WTC11 (cell line): ENCODE data around the gene RFK.

Source experiments
- JUN ChIP-seq: sonication (generic); formaldehyde crosslinking; IDR thresholded peaks from 2 replicates; pipeline ENCODE4 v1.8.0; 2023; ENCODE audit warnings: mild to moderate bottlenecking, missing genetic modification reagents
- NFYB ChIP-seq: sonication (generic); formaldehyde crosslinking; conservative IDR thresholded peaks from 2 replicates; pipeline ENCODE4 v1.8.0; 2022; ENCODE audit warnings: low read depth, missing genetic modification reagents
- NR3C1 ChIP-seq: sonication (generic); formaldehyde crosslinking; conservative IDR thresholded peaks from 2 replicates; pipeline ENCODE4 v1.8.1; 2023; ENCODE audit warnings: low read depth, mild to moderate bottlenecking, missing genetic modification reagents
- SP1 ChIP-seq: sonication (generic); formaldehyde crosslinking; conservative IDR thresholded peaks from 2 replicates; pipeline ENCODE4 v1.8.1; 2022; ENCODE audit warnings: missing genetic modification reagents
- TEAD4 ChIP-seq: sonication (generic); formaldehyde crosslinking; IDR thresholded peaks from 2 replicates; pipeline ENCODE4 v1.8.0; 2022; ENCODE audit warnings: mild to moderate bottlenecking, missing genetic modification reagents
- ZBTB21 ChIP-seq: sonication (generic); formaldehyde crosslinking; IDR thresholded peaks from 2 replicates; pipeline ENCODE4 v1.8.1; 2023; ENCODE audit warnings: mild to moderate bottlenecking, missing genetic modification reagents, borderline replicate concordance
- ZNF263 ChIP-seq: sonication (generic); formaldehyde crosslinking; IDR thresholded peaks from 2 replicates; pipeline ENCODE4 v1.8.1; 2022; ENCODE audit warnings: low read depth, mild to moderate bottlenecking, moderate library complexity, missing genetic modification reagents
- ZNF671 ChIP-seq: fragments of 250-450 bp; sonication (Bioruptor Pico); IDR thresholded peaks from 2 replicates; pipeline ENCODE4 v1.8.0; 2021; ENCODE audit warnings: mild to moderate bottlenecking
- TF ChIP-seq, protein P1 (sequence below): sonication (generic); formaldehyde crosslinking; IDR thresholded peaks from 2 replicates; pipeline ENCODE4 v1.8.1; 2022; ENCODE audit warnings: missing genetic modification reagents, borderline replicate concordance
- TF ChIP-seq, protein P2 (sequence below): fragments of 200-600 bp; IDR thresholded peaks from 2 replicates; pipeline ENCODE4 v1.8.0; 2022; ENCODE audit warnings: antibody characterized with exemption
- TF ChIP-seq, protein P3 (sequence below): sonication (generic); formaldehyde crosslinking; IDR thresholded peaks from 2 replicates; pipeline ENCODE4 v1.8.1; 2023; ENCODE audit warnings: mild to moderate bottlenecking, missing genetic modification reagents, moderate library complexity
- TF ChIP-seq, protein P4 (sequence below): sonication (generic); formaldehyde crosslinking; IDR thresholded peaks from 2 replicates; pipeline ENCODE4 v1.8.1; 2022; ENCODE audit warnings: low read depth, mild to moderate bottlenecking, moderate library complexity, missing genetic modification reagents, borderline replicate concordance

DNA sequence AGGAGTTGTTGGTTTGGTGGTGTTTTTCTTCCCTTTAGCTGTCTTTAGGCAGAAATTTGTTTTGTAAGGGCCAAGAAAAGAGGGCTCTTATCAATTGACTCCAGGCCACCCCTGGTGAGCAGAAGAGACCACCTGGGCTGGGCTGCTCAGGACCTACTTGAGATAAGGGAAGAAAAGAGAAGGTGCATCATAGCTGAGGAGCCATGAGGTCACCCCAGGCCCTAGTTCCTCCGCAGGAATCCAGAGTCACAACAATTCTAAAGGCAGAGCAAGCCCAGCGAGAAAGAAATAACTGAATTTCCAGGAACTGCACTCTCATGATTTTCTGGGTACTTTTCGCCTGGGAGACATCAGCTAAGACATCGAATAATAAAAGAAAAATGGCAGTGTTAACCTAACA, 34.9 kb downstream of the RFK start:
- TF ChIP-seq NR3C1 (CRISPR knock-in tag) (no peak), JUN (CRISPR knock-in tag) (no peak), NFYB (CRISPR knock-in tag) (no peak), SP1 (CRISPR knock-in tag) (no peak), TEAD4 (no peak), ZNF671 (CRISPR knock-in tag) (no peak), ZNF263 (CRISPR knock-in tag) (no peak), ZBTB21 (no peak)
- TF ChIP-seq, protein P1, sequence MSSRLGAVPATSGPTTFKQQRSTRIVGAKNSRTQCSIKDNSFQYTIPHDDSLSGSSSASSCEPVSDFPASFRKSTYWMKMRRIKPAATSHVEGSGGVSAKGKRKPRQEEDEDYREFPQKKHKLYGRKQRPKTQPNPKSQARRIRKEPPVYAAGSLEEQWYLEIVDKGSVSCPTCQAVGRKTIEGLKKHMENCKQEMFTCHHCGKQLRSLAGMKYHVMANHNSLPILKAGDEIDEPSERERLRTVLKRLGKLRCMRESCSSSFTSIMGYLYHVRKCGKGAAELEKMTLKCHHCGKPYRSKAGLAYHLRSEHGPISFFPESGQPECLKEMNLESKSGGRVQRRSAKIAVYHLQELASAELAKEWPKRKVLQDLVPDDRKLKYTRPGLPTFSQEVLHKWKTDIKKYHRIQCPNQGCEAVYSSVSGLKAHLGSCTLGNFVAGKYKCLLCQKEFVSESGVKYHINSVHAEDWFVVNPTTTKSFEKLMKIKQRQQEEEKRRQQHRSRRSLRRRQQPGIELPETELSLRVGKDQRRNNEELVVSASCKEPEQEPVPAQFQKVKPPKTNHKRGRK, result no peak
- TF ChIP-seq, protein P2, sequence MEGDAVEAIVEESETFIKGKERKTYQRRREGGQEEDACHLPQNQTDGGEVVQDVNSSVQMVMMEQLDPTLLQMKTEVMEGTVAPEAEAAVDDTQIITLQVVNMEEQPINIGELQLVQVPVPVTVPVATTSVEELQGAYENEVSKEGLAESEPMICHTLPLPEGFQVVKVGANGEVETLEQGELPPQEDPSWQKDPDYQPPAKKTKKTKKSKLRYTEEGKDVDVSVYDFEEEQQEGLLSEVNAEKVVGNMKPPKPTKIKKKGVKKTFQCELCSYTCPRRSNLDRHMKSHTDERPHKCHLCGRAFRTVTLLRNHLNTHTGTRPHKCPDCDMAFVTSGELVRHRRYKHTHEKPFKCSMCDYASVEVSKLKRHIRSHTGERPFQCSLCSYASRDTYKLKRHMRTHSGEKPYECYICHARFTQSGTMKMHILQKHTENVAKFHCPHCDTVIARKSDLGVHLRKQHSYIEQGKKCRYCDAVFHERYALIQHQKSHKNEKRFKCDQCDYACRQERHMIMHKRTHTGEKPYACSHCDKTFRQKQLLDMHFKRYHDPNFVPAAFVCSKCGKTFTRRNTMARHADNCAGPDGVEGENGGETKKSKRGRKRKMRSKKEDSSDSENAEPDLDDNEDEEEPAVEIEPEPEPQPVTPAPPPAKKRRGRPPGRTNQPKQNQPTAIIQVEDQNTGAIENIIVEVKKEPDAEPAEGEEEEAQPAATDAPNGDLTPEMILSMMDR, result no peak
- TF ChIP-seq, protein P3, sequence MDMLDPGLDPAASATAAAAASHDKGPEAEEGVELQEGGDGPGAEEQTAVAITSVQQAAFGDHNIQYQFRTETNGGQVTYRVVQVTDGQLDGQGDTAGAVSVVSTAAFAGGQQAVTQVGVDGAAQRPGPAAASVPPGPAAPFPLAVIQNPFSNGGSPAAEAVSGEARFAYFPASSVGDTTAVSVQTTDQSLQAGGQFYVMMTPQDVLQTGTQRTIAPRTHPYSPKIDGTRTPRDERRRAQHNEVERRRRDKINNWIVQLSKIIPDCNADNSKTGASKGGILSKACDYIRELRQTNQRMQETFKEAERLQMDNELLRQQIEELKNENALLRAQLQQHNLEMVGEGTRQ (CRISPR knock-in tag), result no peak
- TF ChIP-seq, protein P4, sequence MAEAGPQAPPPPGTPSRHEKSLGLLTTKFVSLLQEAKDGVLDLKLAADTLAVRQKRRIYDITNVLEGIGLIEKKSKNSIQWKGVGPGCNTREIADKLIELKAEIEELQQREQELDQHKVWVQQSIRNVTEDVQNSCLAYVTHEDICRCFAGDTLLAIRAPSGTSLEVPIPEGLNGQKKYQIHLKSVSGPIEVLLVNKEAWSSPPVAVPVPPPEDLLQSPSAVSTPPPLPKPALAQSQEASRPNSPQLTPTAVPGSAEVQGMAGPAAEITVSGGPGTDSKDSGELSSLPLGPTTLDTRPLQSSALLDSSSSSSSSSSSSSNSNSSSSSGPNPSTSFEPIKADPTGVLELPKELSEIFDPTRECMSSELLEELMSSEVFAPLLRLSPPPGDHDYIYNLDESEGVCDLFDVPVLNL, result no peak
